Kidney (tissue), 14 donors: ENCODE results near the gene AHSG. TPM values are rescaled to one million over a fixed set of nuclear protein-coding genes. Genes with fewer than 3 reads are reported as not detected.

Experiments used
- DNase-seq, 5 donors: peaks; one replicate each; pipeline ENCODE4 v3.0.0-alpha.2; 2013 to 2020
- FAIRE-seq: peaks from 2 replicates; lab custom pipeline; 2012; peaks lifted over from hg19 to GRCh38; lab: Jason Lieb, UNC
- H3K27ac ChIP-seq, 2 donors: one replicate each; pipeline ENCODE4 v1.7.0; 2013; ENCODE audit warnings: low read depth in 2 of 2, low read length in 2 of 2, inconsistent platforms in 1 of 2
- H3K27me3 ChIP-seq: one replicate; pipeline ENCODE4 v1.7.1; 2013; ENCODE audit warnings: low read length, inconsistent platforms; ENCODE audit not compliant: control insufficient read depth, insufficient read depth
- H3K36me3 ChIP-seq, 3 donors: one replicate each; pipeline versions ENCODE4 v1.7.0 to v1.7.1; 2013; ENCODE audit warnings: low read length in 3 of 3, control low read depth in 1 of 3, inconsistent platforms in 1 of 3; ENCODE audit not compliant: insufficient read depth in 3 of 3, control insufficient read depth in 2 of 3
- H3K4me1 ChIP-seq, 3 donors: one replicate each; pipeline versions ENCODE4 v1.7.0 to v1.7.1; 2013; ENCODE audit warnings: low read length in 3 of 3, inconsistent platforms in 1 of 3, low read depth in 1 of 3; ENCODE audit not compliant: control insufficient read depth in 2 of 3, insufficient read depth in 2 of 3
- H3K4me3 ChIP-seq, 3 donors: one replicate each; pipeline versions ENCODE4 v1.7.0 to v1.8.1; 2013; ENCODE audit warnings: low read length in 3 of 3, control low read depth in 1 of 3, inconsistent platforms in 1 of 3
- H3K9ac ChIP-seq, 3 donors: one replicate each; pipeline versions ENCODE4 v1.7.0 to v1.7.1; 2013; ENCODE audit warnings: low read length in 3 of 3, control low read depth in 1 of 3, inconsistent platforms in 1 of 3
- H3K9me3 ChIP-seq, 3 donors: one replicate each; pipeline versions ENCODE4 v1.7.0 to v1.7.1; 2013; ENCODE audit warnings: low read length in 3 of 3, control low read depth in 1 of 3, inconsistent platforms in 1 of 3; ENCODE audit not compliant: control insufficient read depth in 2 of 3, insufficient read depth in 1 of 3
- CTCF ChIP-seq: IDR thresholded peaks from 3 replicates; pipeline ENCODE4 v1.5.1; 2012; ENCODE audit warnings: mild to moderate bottlenecking, moderate library complexity, borderline replicate concordance; ENCODE audit not compliant: insufficient read depth; ENCODE audit errors: extremely low read depth
- intact Hi-C: fragments of 100-400 bp; cut with DNase I; formaldehyde crosslinking; loops from one replicate; pipeline ENCODE4 v1.11.1; 2022
- polyA plus RNA-seq: library from polyadenylated mRNA; stranded (reverse); fragments of 350-450 nt; fragmentation: Illumina TruSeq; extraction: RNeasy Lipid Tissue Mini Kit (QIAGEN cat#74804); gene quantifications from one replicate; pipeline ENCODE4 v1.2.3, GENCODE V29; 2014; ENCODE audit warnings: low read depth, low replicate concordance; ENCODE audit not compliant: insufficient read depth
- total RNA-seq: library from RNA; stranded (reverse); fragmentation: NEBNext Ultra II Directional; extraction: Animal tissue kit (Norgen Biotek cat#: 25700); gene quantifications from one replicate; pipeline ENCODE4 v1.2.1, GENCODE V29; 2021
- donor health status: control.
- donor health status: control.
- donor health status: control.
- donor health status: control.
- donor health status: control.
- donor health status: DM: yes; HTN: yes; CAD: no.
- donor health status: Normal renal cell carcinoma (clear cell type).

The AHSG gene
- total and polyA plus RNA-seq, 2 donors from 2014 or later: 0.34 TPM; not detected in 1

DNA sequence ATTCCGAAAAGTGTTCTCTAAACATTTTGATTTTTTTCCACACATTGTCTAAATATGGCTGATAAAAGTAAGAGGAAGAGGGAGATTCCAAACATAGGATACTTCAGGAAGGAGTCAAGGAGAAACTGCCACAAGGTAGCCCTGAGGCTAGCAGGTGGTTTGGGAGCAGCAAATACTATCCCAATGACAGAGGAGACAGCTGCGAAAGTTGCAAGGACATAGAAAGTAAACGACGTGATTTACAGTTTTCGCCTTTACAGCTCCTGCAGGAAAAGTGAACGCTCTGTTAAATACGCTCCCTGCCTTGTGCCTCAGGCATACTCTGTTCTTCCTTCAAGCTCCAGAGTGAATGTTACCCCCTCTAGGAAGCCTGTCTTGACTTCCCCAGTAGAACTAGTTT lies 23.7 kb downstream of the AHSG start:
- DNase-seq (no peak), FAIRE-seq (no peak)
- no peak overlapping the region for H3K4me3 ChIP-seq
- H3K27ac ChIP-seq: no peak overlapping the region
- no peaks in the 10 kb centered on the region for H3K4me1 ChIP-seq
- H3K9ac ChIP-seq: no peak overlapping the region
- no peak for TF ChIP-seq CTCF
- H3K27me3 ChIP-seq: no peaks in the 10 kb centered on the region
- no peaks in the 10 kb centered on the region for H3K9me3 ChIP-seq
- intact Hi-C loops: no loop called here
- H3K36me3 ChIP-seq: no peaks in the 10 kb centered on the region

- Histone ChIP-seq H3K27me3 (no peaks in the 10 kb centered on the region), H3K4me1 (peaks cover 0 to 3% (median 0%) of the 10 kb centered on the region in 3 donors), H3K36me3 (no peaks in the 10 kb centered on the region), H3K27ac (no peak overlapping the region), H3K4me3 (no peak overlapping the region), H3K9me3 (no peaks in the 10 kb centered on the region), H3K9ac (no peak overlapping the region)
- no peak for DNase-seq
- FAIRE-seq: no peak
- TF ChIP-seq CTCF: no peak
- intact Hi-C loops: no loop called here
Measured at GRCh38 chr3:186637686-186638085, 24.8 kb downstream of the AHSG start.

- H3K4me1 ChIP-seq: peaks cover 0 to 3% (median 0%) of the 10 kb centered on the region in 3 donors
- no peaks in the 10 kb centered on the region for H3K27me3 ChIP-seq
- no peak for FAIRE-seq
- DNase-seq: no peak
- no peak overlapping the region for H3K9ac ChIP-seq
- no peak overlapping the region for H3K4me3 ChIP-seq
- no peaks in the 10 kb centered on the region for H3K9me3 ChIP-seq
- intact Hi-C loops: no loop called here
- no peaks in the 10 kb centered on the region for H3K36me3 ChIP-seq
- H3K27ac ChIP-seq: no peak overlapping the region
- no peak for TF ChIP-seq CTCF
Measured at GRCh38 chr3:186638259-186638658, 25.4 kb downstream of the AHSG start.
